ENCODE measurements around the gene GHR.

Gene GHR

DNA sequence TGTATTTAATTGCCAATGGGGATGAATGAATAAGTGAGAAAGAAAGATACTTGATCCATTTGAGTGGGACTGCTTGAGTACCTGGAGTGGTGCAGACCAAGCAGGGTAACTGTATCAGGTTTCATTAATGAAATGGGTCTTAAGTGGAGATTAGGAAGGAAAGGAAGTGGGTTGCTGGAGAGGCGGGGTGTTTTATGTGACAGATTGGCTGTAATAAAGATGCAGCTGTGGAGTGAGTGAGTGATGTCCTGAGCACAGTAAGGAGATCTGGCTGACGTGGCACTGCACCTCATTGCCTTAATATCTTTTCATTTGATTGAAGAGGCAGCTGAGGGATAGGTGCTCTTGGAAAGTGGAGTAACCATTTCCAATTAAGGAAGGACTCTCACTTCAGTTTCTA lies 172.4 kb downstream of the GHR start (continued):
- TF ChIP-seq ZNF510 (tag by site-specific recombination; IDR thresholded peaks at IDR 0.05; ENCODE audit: insufficient replicate concordance) (no peak), SP7 (tag by site-specific recombination; IDR thresholded peaks at IDR 0.05) (0 out of 2 replicates have a peak, but pooled peaks have one; percentile 34), MZF1 (tag by site-specific recombination; IDR thresholded peaks at IDR 0.05; ENCODE audit: borderline replicate concordance) (no peak), TRIM28 (IDR thresholded peaks at IDR 0.05; ENCODE audit: borderline replicate concordance, low read length) (0 out of 2 replicates have a peak, but pooled peaks have one; percentile 20), GLI2 (tag by site-specific recombination; IDR thresholded peaks at IDR 0.05; ENCODE audit: borderline replicate concordance, low read depth) (no peak), EGR2 (tag by site-specific recombination; IDR thresholded peaks at IDR 0.05; ENCODE audit: low read depth) (peak; percentile 92)

DNA sequence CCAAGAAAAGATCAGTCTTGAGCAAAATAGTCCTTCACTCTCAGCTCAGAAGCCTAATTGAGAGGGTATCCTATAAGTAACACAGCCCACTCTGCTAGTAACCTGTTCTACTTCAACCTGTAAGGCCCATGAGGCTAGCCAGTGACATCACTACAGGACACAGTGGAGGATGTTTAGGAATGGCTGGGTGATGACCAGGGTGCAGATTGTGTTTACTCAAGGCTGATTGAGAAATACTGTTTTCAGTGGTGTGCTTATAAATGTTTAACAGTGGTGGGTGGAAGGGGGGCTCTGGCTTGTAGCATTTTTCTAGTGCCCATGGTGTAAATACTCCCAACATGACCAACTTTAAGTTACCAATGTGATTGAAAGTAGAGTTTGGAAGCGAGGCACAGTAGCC lies 173.6 kb downstream of the GHR start:
- no peak overlapping the region for H3K27ac ChIP-seq (ENCODE audit: extremely low read depth, low read depth, low read length)
- H3K4me1 ChIP-seq (ENCODE audit: control insufficient read depth, insufficient read depth, low read length), result peaks cover 10% of the 10 kb centered on the region
- no peaks in the 10 kb centered on the region for H3K9me3 ChIP-seq (ENCODE audit: control insufficient read depth, insufficient read depth, low read depth, low read length)
- no peak overlapping the region for H3K4me3 ChIP-seq (ENCODE audit: low read depth, low read length)
- ChIA-PET CTCF (interaction anchor here (0.7 to 3.2 kb wide), 2 partner anchors 13 to 17 kb away, joined by 3 to 15 read pairs; no protein-coding TSS in a partner anchor), POLR2A (no interaction called here)
- H3K36me3 ChIP-seq (ENCODE audit: control insufficient read depth in 2 of 2, insufficient read depth in 1 of 2, low read length in 2 of 2), result no peaks in the 10 kb centered on the region
- TF ChIP-seq KLF16 (tag by site-specific recombination; IDR thresholded peaks at IDR 0.05) (no peak), ZNF423 (tag by site-specific recombination; IDR thresholded peaks at IDR 0.05) (no peak), ZNF571 (tag by site-specific recombination; IDR thresholded peaks at IDR 0.05) (no peak), ZNF610 (tag by site-specific recombination; IDR thresholded peaks at IDR 0.05; ENCODE audit: borderline replicate concordance) (no peak)
- TF ChIP-seq, protein P1, sequence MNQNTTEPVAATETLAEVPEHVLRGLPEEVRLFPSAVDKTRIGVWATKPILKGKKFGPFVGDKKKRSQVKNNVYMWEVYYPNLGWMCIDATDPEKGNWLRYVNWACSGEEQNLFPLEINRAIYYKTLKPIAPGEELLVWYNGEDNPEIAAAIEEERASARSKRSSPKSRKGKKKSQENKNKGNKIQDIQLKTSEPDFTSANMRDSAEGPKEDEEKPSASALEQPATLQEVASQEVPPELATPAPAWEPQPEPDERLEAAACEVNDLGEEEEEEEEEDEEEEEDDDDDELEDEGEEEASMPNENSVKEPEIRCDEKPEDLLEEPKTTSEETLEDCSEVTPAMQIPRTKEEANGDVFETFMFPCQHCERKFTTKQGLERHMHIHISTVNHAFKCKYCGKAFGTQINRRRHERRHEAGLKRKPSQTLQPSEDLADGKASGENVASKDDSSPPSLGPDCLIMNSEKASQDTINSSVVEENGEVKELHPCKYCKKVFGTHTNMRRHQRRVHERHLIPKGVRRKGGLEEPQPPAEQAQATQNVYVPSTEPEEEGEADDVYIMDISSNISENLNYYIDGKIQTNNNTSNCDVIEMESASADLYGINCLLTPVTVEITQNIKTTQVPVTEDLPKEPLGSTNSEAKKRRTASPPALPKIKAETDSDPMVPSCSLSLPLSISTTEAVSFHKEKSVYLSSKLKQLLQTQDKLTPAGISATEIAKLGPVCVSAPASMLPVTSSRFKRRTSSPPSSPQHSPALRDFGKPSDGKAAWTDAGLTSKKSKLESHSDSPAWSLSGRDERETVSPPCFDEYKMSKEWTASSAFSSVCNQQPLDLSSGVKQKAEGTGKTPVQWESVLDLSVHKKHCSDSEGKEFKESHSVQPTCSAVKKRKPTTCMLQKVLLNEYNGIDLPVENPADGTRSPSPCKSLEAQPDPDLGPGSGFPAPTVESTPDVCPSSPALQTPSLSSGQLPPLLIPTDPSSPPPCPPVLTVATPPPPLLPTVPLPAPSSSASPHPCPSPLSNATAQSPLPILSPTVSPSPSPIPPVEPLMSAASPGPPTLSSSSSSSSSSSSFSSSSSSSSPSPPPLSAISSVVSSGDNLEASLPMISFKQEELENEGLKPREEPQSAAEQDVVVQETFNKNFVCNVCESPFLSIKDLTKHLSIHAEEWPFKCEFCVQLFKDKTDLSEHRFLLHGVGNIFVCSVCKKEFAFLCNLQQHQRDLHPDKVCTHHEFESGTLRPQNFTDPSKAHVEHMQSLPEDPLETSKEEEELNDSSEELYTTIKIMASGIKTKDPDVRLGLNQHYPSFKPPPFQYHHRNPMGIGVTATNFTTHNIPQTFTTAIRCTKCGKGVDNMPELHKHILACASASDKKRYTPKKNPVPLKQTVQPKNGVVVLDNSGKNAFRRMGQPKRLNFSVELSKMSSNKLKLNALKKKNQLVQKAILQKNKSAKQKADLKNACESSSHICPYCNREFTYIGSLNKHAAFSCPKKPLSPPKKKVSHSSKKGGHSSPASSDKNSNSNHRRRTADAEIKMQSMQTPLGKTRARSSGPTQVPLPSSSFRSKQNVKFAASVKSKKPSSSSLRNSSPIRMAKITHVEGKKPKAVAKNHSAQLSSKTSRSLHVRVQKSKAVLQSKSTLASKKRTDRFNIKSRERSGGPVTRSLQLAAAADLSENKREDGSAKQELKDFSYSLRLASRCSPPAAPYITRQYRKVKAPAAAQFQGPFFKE (tag by site-specific recombination; IDR thresholded peaks at IDR 0.05; ENCODE audit: borderline replicate concordance), result no peak
- TF ChIP-seq, protein P2, sequence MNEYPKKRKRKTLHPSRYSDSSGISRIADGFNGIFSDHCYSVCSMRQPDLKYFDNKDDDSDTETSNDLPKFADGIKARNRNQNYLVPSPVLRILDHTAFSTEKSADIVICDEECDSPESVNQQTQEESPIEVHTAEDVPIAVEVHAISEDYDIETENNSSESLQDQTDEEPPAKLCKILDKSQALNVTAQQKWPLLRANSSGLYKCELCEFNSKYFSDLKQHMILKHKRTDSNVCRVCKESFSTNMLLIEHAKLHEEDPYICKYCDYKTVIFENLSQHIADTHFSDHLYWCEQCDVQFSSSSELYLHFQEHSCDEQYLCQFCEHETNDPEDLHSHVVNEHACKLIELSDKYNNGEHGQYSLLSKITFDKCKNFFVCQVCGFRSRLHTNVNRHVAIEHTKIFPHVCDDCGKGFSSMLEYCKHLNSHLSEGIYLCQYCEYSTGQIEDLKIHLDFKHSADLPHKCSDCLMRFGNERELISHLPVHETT (tag by site-specific recombination; IDR thresholded peaks at IDR 0.05), result no peak
- TF ChIP-seq, protein P3, sequence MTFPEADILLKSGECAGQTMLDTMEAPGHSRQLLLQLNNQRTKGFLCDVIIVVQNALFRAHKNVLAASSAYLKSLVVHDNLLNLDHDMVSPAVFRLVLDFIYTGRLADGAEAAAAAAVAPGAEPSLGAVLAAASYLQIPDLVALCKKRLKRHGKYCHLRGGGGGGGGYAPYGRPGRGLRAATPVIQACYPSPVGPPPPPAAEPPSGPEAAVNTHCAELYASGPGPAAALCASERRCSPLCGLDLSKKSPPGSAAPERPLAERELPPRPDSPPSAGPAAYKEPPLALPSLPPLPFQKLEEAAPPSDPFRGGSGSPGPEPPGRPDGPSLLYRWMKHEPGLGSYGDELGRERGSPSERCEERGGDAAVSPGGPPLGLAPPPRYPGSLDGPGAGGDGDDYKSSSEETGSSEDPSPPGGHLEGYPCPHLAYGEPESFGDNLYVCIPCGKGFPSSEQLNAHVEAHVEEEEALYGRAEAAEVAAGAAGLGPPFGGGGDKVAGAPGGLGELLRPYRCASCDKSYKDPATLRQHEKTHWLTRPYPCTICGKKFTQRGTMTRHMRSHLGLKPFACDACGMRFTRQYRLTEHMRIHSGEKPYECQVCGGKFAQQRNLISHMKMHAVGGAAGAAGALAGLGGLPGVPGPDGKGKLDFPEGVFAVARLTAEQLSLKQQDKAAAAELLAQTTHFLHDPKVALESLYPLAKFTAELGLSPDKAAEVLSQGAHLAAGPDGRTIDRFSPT (tag by site-specific recombination; IDR thresholded peaks at IDR 0.05), result no peak

DNA sequence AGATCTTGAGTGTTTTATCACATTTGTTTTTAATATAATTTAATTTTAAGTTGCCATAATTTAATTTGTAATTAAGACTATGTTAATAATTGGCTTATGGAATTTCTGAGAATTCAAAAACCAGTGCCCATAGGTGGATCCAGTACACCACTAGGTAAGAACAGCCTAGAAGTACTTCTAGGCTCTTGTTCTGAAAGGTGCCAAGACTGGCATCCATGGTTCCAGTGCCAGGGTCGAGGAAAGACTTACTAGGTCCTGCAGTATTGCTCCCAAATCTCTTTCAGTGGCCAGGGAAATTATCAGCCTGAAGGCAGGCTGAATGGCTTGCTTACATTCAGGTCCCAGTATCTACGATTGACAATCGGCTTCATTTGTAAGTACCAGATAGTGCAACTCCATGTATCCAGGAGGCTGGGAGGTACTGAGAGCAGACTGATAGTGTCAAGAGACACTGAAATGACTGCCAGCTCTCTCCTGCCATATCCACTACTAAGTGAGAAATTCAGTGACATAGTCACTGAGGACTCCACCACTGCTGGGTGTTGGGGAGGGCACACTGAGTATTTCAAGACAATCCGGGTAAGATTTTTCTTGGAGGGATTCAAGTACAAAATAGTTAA lies 174.2 kb downstream of the GHR start:
- no peak overlapping the region for H3K4me3 ChIP-seq (ENCODE audit: low read depth, low read length)
- H3K27ac ChIP-seq (ENCODE audit: extremely low read depth, low read depth, low read length), result no peak overlapping the region
- H3K36me3 ChIP-seq (ENCODE audit: control insufficient read depth in 2 of 2, insufficient read depth in 1 of 2, low read length in 2 of 2), result no peaks in the 10 kb centered on the region
- ChIA-PET CTCF (interaction anchor here (0.6 kb wide), 1 partner anchor 292 kb away, joined by 3 read pairs; no protein-coding TSS in a partner anchor), POLR2A (no interaction called here)
- H3K4me1 ChIP-seq (ENCODE audit: control insufficient read depth, insufficient read depth, low read length), result peaks cover 10% of the 10 kb centered on the region
- no peaks in the 10 kb centered on the region for H3K9me3 ChIP-seq (ENCODE audit: control insufficient read depth, insufficient read depth, low read depth, low read length)
- TF ChIP-seq, protein P4, sequence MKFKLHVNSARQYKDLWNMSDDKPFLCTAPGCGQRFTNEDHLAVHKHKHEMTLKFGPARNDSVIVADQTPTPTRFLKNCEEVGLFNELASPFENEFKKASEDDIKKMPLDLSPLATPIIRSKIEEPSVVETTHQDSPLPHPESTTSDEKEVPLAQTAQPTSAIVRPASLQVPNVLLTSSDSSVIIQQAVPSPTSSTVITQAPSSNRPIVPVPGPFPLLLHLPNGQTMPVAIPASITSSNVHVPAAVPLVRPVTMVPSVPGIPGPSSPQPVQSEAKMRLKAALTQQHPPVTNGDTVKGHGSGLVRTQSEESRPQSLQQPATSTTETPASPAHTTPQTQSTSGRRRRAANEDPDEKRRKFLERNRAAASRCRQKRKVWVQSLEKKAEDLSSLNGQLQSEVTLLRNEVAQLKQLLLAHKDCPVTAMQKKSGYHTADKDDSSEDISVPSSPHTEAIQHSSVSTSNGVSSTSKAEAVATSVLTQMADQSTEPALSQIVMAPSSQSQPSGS (tag by site-specific recombination; IDR thresholded peaks at IDR 0.05; ENCODE audit: low read depth), result no peak
- TF ChIP-seq ZNF184 (tag by site-specific recombination; IDR thresholded peaks at IDR 0.05) (no peak), ZNF596 (tag by site-specific recombination; IDR thresholded peaks at IDR 0.05) (no peak), ZBTB21 (tag by site-specific recombination; IDR thresholded peaks at IDR 0.05) (no peak)
- TF ChIP-seq, protein P5, sequence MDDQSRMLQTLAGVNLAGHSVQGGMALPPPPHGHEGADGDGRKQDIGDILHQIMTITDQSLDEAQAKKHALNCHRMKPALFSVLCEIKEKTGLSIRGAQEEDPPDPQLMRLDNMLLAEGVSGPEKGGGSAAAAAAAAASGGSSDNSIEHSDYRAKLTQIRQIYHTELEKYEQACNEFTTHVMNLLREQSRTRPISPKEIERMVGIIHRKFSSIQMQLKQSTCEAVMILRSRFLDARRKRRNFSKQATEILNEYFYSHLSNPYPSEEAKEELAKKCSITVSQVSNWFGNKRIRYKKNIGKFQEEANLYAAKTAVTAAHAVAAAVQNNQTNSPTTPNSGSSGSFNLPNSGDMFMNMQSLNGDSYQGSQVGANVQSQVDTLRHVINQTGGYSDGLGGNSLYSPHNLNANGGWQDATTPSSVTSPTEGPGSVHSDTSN (CRISPR knock-in tag; IDR thresholded peaks at IDR 0.05), result no peak
- TF ChIP-seq, protein P2 (tag by site-specific recombination; IDR thresholded peaks at IDR 0.05), result no peak
